SU-DHL-6 (cell line): ENCODE data around the gene NGLY1.

Experiments
- CTCF ChIP-seq: fragments of 200-600 bp; sonication (generic); IDR thresholded peaks from one replicate; pipeline ENCODE4 v1.5.1; 2017; ENCODE audit warnings: antibody characterized with exemption, mild to moderate bottlenecking, low read length, moderate library complexity; ENCODE audit not compliant: insufficient read depth, poor library complexity, severe bottlenecking
- EZH2phosphoT487 ChIP-seq: fragments of 200-600 bp; sonication (generic), shearing (Covaris generic); conservative IDR thresholded peaks from 2 replicates; pipeline ENCODE4 v1.6.1; 2018; ENCODE audit warnings: mild to moderate bottlenecking, antibody characterized with exemption, low read length, moderate library complexity, mixed read lengths

- TF ChIP-seq CTCF (no peak), EZH2phosphoT487 (no peak)
Measured at GRCh38 chr3:25695731-25696420, 87.4 kb downstream of the NGLY1 start.
